ENCODE data around the gene SERPINA9. TPM values are rescaled to one million over a fixed set of nuclear protein-coding genes. Genes with fewer than 3 reads are reported as not detected.

SERPINA9 gene
- total and polyA plus RNA-seq, 8 donors, result 1.1 TPM; not detected in 7

- WGBS, 5 donors, result 48 to 61% (median 57%) methylated on average over 5 of the region's 5 CpGs
Observed at GRCh38 chr14:94521375-94522114, 45.5 kb upstream of the SERPINA9 start.

GRCh38 chr14:94517641-94518257, 41.8 kb upstream of the SERPINA9 start:
- H3K36me3 ChIP-seq, result no peaks in the 10 kb centered on the region
- intact Hi-C loops (cut with DNase I; ENCODE audit: low total_unique reads), result no loop called here
- WGBS, 5 donors, result 51 to 65% (median 56%) methylated on average over 7 of the region's 7 CpGs
- H3K27me3 ChIP-seq, result peaks cover 0 to 19% (median 0%) of the 10 kb centered on the region in 3 donors
- H3K27ac ChIP-seq, result no peak overlapping the region
- no peaks in the 10 kb centered on the region for H3K9me3 ChIP-seq
- H3K4me1 ChIP-seq, result no peaks in the 10 kb centered on the region
- no peak overlapping the region for H3K4me3 ChIP-seq
- no peak for DNase-seq
- TF ChIP-seq EP300 (IDR thresholded peaks at IDR 0.05), result no peak
- TF ChIP-seq POLR2AphosphoS5 (IDR thresholded peaks at IDR 0.05), result no peak
- TF ChIP-seq CTCF (IDR thresholded peaks at IDR 0.05), result no peak
- no peak for TF ChIP-seq POLR2A (IDR thresholded peaks at IDR 0.05)

More at GRCh38 chr14:94521375-94522114, 45.5 kb upstream of the SERPINA9 start:
- DNase-seq, result no peak
- Histone ChIP-seq H3K4me3 (no peak overlapping the region), H3K27me3 (peaks cover 0 to 22% (median 0%) of the 10 kb centered on the region in 3 donors), H3K9me3 (peaks cover 0 to 4% (median 2%) of the 10 kb centered on the region in 4 donors), H3K4me1 (no peaks in the 10 kb centered on the region), H3K36me3 (no peaks in the 10 kb centered on the region), H3K27ac (no peak overlapping the region)
- no peak for TF ChIP-seq EP300 (IDR thresholded peaks at IDR 0.05)
- TF ChIP-seq CTCF (IDR thresholded peaks at IDR 0.05), result no peak
- TF ChIP-seq POLR2A (IDR thresholded peaks at IDR 0.05), result no peak
- no peak for TF ChIP-seq POLR2AphosphoS5 (IDR thresholded peaks at IDR 0.05)
- intact Hi-C loops (cut with DNase I; ENCODE audit: low total_unique reads), result no loop called here

- peaks cover 0 to 19% (median 0%) of the 10 kb centered on the region in 3 donors for H3K27me3 ChIP-seq
- H3K4me3 ChIP-seq, result no peak overlapping the region
- WGBS, 5 donors, result 63 to 75% (median 70%) methylated on average over 10 of the region's 10 CpGs
- intact Hi-C loops (cut with DNase I; ENCODE audit: low total_unique reads), result no loop called here
- H3K36me3 ChIP-seq, result no peaks in the 10 kb centered on the region
- TF ChIP-seq CTCF (IDR thresholded peaks at IDR 0.05), result no peak
- no peak for TF ChIP-seq POLR2A (IDR thresholded peaks at IDR 0.05)
- no peak for TF ChIP-seq EP300 (IDR thresholded peaks at IDR 0.05)
- TF ChIP-seq POLR2AphosphoS5 (IDR thresholded peaks at IDR 0.05), result no peak
- no peaks in the 10 kb centered on the region for H3K4me1 ChIP-seq
- H3K27ac ChIP-seq, result no peak overlapping the region
- no peak for DNase-seq
- H3K9me3 ChIP-seq, result no peaks in the 10 kb centered on the region
Observed at GRCh38 chr14:94517248-94517640, 41.2 kb upstream of the SERPINA9 start.

- peaks cover 0 to 19% (median 0%) of the 10 kb centered on the region in 3 donors for H3K27me3 ChIP-seq
- H3K4me3 ChIP-seq, result no peak overlapping the region
- WGBS, 5 donors, result 89 to 93% (median 92%) methylated on average over 6 of the region's 6 CpGs
- H3K27ac ChIP-seq, result no peak overlapping the region
- intact Hi-C loops (cut with DNase I; ENCODE audit: low total_unique reads), result no loop called here
- H3K36me3 ChIP-seq, result no peaks in the 10 kb centered on the region
- no peaks in the 10 kb centered on the region for H3K4me1 ChIP-seq
- no peak for DNase-seq
- no peak for TF ChIP-seq POLR2A (IDR thresholded peaks at IDR 0.05)
- no peak for TF ChIP-seq POLR2AphosphoS5 (IDR thresholded peaks at IDR 0.05)
- no peak for TF ChIP-seq EP300 (IDR thresholded peaks at IDR 0.05)
- no peak for TF ChIP-seq CTCF (IDR thresholded peaks at IDR 0.05)
- H3K9me3 ChIP-seq, result no peaks in the 10 kb centered on the region
Observed at GRCh38 chr14:94515856-94516255, 39.9 kb upstream of the SERPINA9 start.
